Keratinocyte (primary cell): ENCODE results near the gene DNALI1.

Experiments used
- CTCF ChIP-seq, 3 experiments: IDR thresholded peaks in 1 of 3; conservative IDR thresholded peaks in 1 of 3; optimal IDR thresholded peaks in 1 of 3; 2 replicates in 2 of 3; 3 replicates in 1 of 3; pipeline versions ENCODE3 to v1.5.1; 2011; ENCODE audit warnings: low read length in 3 of 3, mild to moderate bottlenecking in 3 of 3, moderate library complexity in 2 of 3, control low read depth in 1 of 3, inconsistent platforms in 1 of 3; ENCODE audit not compliant: insufficient read depth in 2 of 3; ENCODE audit errors: extremely low read depth in 1 of 3
- EZH2 ChIP-seq: IDR thresholded peaks from one replicate; pipeline ENCODE4 v1.6.1; 2012; ENCODE audit warnings: inconsistent platforms, mild to moderate bottlenecking, low read length, moderate library complexity

GRCh38 chr1:37560401-37561132, 3.8 kb downstream of the DNALI1 start:
- TF ChIP-seq CTCF (optimal IDR thresholded peaks at IDR 0.05 in 1 of 3, IDR thresholded peaks at IDR 0.05 in 1 of 3, conservative IDR thresholded peaks at IDR 0.05 in 1 of 3; ENCODE audit: extremely low read depth in 1 of 3, insufficient read depth in 2 of 3, low read length in 3 of 3) (no peak), EZH2 (no peak)
